Calu3 (cell line): ENCODE results near the gene FBP1. TPM values are rescaled to one million over a fixed set of nuclear protein-coding genes. Genes with fewer than 3 reads are reported as not detected.
A peak's percentile ranks its signal among the peaks of the same experiment; 100 is the strongest.

Source experiments
- BruUV-seq: library from RNA; stranded (reverse); fragments of 400-500 nt; replicated peaks from 2 replicates; lab custom pipeline; 2021; lab: Mats Ljungman, UMichigan
- CTCF ChIA-PET: fragments of 300-600 bp; sonication (Branson Sonifier 250); formaldehyde crosslinking; loops from one replicate; lab custom pipeline; 2022; ENCODE audit warnings: antibody characterized with exemption; lab: Charles Lee
- DNase-seq: peaks from one replicate; pipeline ENCODE4 v3.0.0; 2022
- H3K27ac Mint-ChIP-seq: one replicate; pipeline ENCODE4 v1.8.0; 2022; ENCODE audit warnings: mixed read lengths; ENCODE audit not compliant: unreplicated experiment
- H3K27me3 Mint-ChIP-seq: one replicate; pipeline ENCODE4 v1.8.0; 2022; ENCODE audit warnings: mixed read lengths; ENCODE audit not compliant: unreplicated experiment
- H3K36me3 Mint-ChIP-seq: one replicate; pipeline ENCODE4 v1.8.0; 2022; ENCODE audit warnings: mild to moderate bottlenecking, moderate library complexity, mixed read lengths; ENCODE audit not compliant: insufficient read depth, unreplicated experiment
- H3K4me1 Mint-ChIP-seq: one replicate; pipeline ENCODE4 v1.8.0; 2022; ENCODE audit warnings: mild to moderate bottlenecking, low read depth, mixed read lengths; ENCODE audit not compliant: unreplicated experiment
- H3K4me3 Mint-ChIP-seq: one replicate; pipeline ENCODE4 v1.8.0; 2022; ENCODE audit warnings: mild to moderate bottlenecking, low read depth, moderate library complexity, mixed read lengths; ENCODE audit not compliant: unreplicated experiment
- H3K9me3 Mint-ChIP-seq: one replicate; pipeline ENCODE4 v1.8.0; 2022; ENCODE audit warnings: low read depth, mixed read lengths; ENCODE audit not compliant: unreplicated experiment
- CTCF ChIP-seq: fragments of 200-600 bp; IDR thresholded peaks from one replicate; pipeline ENCODE4 v1.8.0; 2022; ENCODE audit warnings: antibody characterized with exemption; ENCODE audit not compliant: unreplicated experiment
- intact Hi-C: fragments of 100-400 bp; cut with micrococcal nuclease; formaldehyde crosslinking; loops from one replicate; pipeline ENCODE4 v1.10.0; 2022; ENCODE audit not compliant: unreplicated experiment
- total RNA-seq: library from RNA; stranded (reverse); gene quantifications from 2 replicates; pipeline ENCODE4 v1.2.3, GENCODE V29; 2022

The FBP1 gene
- total RNA-seq, 1 experiment from 2014 or later = 7.7 TPM

DNA sequence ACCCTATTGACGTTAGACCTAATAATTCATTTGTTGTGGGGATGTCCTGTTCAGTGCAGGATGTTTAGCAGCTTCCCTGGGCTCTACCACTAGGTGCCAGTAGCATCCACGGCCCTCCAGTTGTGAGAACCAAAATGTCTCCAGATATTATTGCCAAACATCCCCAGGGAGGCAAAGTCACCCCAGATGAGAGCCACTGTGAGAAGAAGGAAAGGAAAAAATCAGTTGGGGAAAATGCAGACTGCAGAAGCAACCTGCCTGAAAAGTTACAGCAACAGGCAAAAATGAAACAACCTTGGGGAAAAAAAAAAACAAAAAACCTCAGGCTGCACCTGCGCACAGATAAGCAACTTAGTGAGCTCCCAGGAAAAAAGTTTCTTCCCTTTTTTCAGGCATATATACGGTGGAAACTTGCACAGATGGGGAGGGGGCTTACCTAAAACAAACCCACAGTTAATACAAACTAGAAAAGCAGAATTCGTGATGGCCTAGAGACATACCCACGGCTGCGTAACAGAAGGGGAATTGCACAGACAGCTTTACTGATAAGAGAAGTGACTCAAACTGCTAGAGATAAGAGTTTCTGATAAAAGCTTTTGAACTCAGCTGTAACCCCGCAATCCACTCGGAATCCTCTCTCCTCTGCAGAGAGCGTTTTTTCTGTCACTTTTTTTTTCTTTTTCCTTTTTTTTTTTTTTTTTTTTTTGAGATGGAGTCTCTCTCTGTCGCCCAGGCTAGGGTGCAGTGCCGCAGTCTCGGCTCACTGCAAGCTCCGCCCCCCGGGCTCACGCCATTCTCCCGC lies 29.8 kb upstream of the FBP1 start:
- Mint-ChIP-seq H3K4me1 (peaks cover 21% of the 10 kb centered on the region), H3K9me3 (no peaks in the 10 kb centered on the region), H3K27ac (peak overlapping the region; percentile 69), H3K27me3 (no peaks in the 10 kb centered on the region), H3K36me3 (no peaks in the 10 kb centered on the region), H3K4me3 (peak overlapping the region; percentile 78)
- TF ChIP-seq CTCF = peak; percentile 54
- CTCF ChIA-PET = interaction anchor here (0.6 to 2.2 kb wide), 11 partner anchors 9 to 722 kb away, joined by 3 to 12 read pairs (median 7); partner anchors contain the start of genes AOPEP and PCAT7
- DNase-seq = peak; percentile 64
- intact Hi-C loops = loop anchor here (5.0 kb wide), 1 partner anchor 458 kb away; no protein-coding TSS in a partner anchor
- BruUV-seq = no TSS peak

- BruUV-seq = no TSS peak
- CTCF ChIA-PET = interaction anchor here (1.1 to 2.2 kb wide), 4 partner anchors 20 to 500 kb away, joined by 7 to 12 read pairs (median 10); no protein-coding TSS in a partner anchor
- no peak for DNase-seq
- peak overlapping the region; percentile 78 for H3K4me3 Mint-ChIP-seq
- no peaks in the 10 kb centered on the region for H3K9me3 Mint-ChIP-seq
- no peak for TF ChIP-seq CTCF
- intact Hi-C loops = loop anchor here (5.0 kb wide), 1 partner anchor 459 kb away; no protein-coding TSS in a partner anchor
- no peaks in the 10 kb centered on the region for H3K27me3 Mint-ChIP-seq
- H3K4me1 Mint-ChIP-seq = peaks cover 21% of the 10 kb centered on the region
- H3K36me3 Mint-ChIP-seq = no peaks in the 10 kb centered on the region
- H3K27ac Mint-ChIP-seq = peak overlapping the region; percentile 69
These were observed 29.2 kb upstream of the FBP1 start for GRCh38 chr9:94668418-94668927.

- H3K36me3 Mint-ChIP-seq = no peaks in the 10 kb centered on the region
- no peaks in the 10 kb centered on the region for H3K27me3 Mint-ChIP-seq
- no TSS peak for BruUV-seq
- no peak overlapping the region for H3K4me3 Mint-ChIP-seq
- no peak for TF ChIP-seq CTCF
- H3K4me1 Mint-ChIP-seq = peaks cover 21% of the 10 kb centered on the region
- H3K27ac Mint-ChIP-seq = no peak overlapping the region
- H3K9me3 Mint-ChIP-seq = no peaks in the 10 kb centered on the region
- intact Hi-C loops = loop anchor here (5.0 kb wide), 1 partner anchor 461 kb away; no protein-coding TSS in a partner anchor
- CTCF ChIA-PET = interaction anchor here (0.6 to 1.1 kb wide), 3 partner anchors 112 to 511 kb away, joined by 3 to 4 read pairs (median 3); partner anchors contain the start of gene PCAT7
- DNase-seq = no peak
These were observed 27.2 kb upstream of the FBP1 start for GRCh38 chr9:94666364-94667099.

GRCh38 chr9:94665613-94666012 lies 26.3 kb upstream of the FBP1 start:
- no TSS peak for BruUV-seq
- TF ChIP-seq CTCF = no peak
- CTCF ChIA-PET = interaction anchor here (0.6 kb wide), 1 partner anchor 512 kb away, joined by 3 read pairs; no protein-coding TSS in a partner anchor

More at GRCh38 chr9:94665613-94666012, 26.3 kb upstream of the FBP1 start:
- no peaks in the 10 kb centered on the region for H3K27me3 Mint-ChIP-seq
- no peak overlapping the region for H3K4me3 Mint-ChIP-seq
- intact Hi-C loops = loop anchor here (5.0 kb wide), 1 partner anchor 462 kb away; no protein-coding TSS in a partner anchor
- H3K36me3 Mint-ChIP-seq = no peaks in the 10 kb centered on the region
- DNase-seq = no peak
- H3K9me3 Mint-ChIP-seq = no peaks in the 10 kb centered on the region
- peaks cover 21% of the 10 kb centered on the region for H3K4me1 Mint-ChIP-seq
- H3K27ac Mint-ChIP-seq = no peak overlapping the region
